Endometrium (tissue), 2 donors: ENCODE measurements around the gene TAS2R41.
"Not testable (repeated sequence)": the region's sequence is repeated elsewhere in the genome, so short reads cannot be mapped to it uniquely, and the experiment has no call there.

ENCODE experiments used
- FAIRE-seq: peaks from 2 replicates; lab custom pipeline; 2012; peaks lifted over from hg19 to GRCh38; lab: Jason Lieb, UNC
- donor health status: control.
- donor health status: control.

Gene TAS2R41

GRCh38 chr7:143519411-143520131 lies 41.9 kb downstream of the TAS2R41 start:
- FAIRE-seq: no peak

DNA sequence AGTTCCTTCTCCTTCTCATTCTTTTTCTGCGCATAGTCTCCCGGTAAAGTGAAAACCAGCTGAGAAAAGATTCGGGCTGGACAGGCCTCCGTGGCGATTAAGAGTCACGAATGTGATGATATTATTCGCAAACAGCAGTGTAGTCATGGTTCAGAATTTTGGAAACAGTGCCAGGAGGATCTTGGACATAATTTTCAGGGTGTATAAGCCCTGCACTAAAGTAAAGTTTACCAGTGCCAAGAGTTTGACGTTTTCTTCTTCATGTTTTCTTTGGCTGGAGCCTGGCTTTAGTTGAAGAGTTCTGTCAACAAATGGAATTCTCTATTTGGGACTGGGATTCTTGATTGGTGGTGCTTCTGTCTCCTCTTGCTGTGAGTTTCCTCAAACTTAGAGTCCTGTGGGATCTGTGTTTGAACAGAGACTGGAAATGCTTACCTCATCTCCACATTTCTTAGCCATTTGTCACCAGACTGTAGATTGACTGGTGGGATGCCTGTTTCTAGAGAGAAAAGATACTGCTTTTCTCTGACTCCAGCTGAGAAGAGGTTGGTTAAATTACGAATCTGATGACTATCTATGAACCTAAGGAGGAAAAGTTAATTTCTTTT lies 44.7 kb downstream of the TAS2R41 start:
- FAIRE-seq: not testable (repeated sequence)
